CD4-positive, alpha-beta T cell treated with Interleukin-15 for 4 hours (primary cell): ENCODE data around the gene RFXANK.
A peak's percentile ranks its signal among the peaks of the same experiment; 100 is the strongest.
"Not testable (repeated sequence)": the region's sequence is repeated elsewhere in the genome, so short reads cannot be mapped to it uniquely, and the experiment has no call there.

Experiments
- DNase-seq: peaks from one replicate; pipeline ENCODE4 v3.0.0-alpha.2; 2020; ENCODE audit warnings: low spot score

The RFXANK gene

DNA sequence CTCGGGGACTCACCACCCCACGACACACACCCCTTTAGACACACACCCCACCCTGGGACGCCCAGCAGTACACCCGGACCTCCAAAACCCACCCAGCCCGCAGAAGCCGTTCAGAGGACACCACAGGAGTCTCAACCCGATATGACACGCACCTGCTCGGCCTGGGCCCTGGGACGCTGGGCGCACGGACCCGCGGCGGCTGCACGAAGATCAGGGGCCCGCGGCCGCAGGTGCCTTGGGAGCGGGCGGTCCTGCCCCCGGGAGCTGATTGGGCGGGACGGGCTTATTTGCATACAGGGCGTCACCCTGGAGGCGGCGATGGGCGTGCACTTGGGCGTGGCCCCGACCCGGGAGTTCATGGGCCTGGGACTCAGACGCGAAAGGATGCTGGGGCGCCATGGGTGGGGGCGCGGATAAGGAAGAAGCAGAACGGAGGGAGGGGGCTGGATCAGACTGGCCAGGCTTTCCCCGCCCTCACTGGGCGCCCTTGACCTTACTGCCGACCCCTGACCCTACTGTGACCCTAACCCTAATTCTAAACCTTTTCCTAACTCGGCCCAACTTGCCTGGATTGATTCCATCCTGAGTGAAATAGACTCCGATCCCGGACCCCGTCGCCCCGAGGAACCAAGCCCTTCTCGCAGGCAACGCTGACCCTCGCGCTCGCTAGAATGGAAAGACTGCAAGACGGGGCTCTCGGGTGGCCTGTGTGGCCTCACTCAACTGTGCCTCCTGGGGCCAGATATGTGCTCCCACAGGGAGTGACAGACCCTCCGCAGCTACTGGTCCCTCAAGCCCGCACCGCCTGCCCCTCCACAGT is 21.8 kb upstream of the RFXANK start, which contains the start of gene MEF2B:
Gene MEF2B, minus strand, starts transcription at position 211 of the 820 bp plus-strand sequence. CDS start 19,528 bp downstream, outside the sequence.
- DNase-seq, result peak; percentile 61

GRCh38 chr19:19170873-19171672 is 21.0 kb upstream of the RFXANK start:
- DNase-seq, result no peak

DNA sequence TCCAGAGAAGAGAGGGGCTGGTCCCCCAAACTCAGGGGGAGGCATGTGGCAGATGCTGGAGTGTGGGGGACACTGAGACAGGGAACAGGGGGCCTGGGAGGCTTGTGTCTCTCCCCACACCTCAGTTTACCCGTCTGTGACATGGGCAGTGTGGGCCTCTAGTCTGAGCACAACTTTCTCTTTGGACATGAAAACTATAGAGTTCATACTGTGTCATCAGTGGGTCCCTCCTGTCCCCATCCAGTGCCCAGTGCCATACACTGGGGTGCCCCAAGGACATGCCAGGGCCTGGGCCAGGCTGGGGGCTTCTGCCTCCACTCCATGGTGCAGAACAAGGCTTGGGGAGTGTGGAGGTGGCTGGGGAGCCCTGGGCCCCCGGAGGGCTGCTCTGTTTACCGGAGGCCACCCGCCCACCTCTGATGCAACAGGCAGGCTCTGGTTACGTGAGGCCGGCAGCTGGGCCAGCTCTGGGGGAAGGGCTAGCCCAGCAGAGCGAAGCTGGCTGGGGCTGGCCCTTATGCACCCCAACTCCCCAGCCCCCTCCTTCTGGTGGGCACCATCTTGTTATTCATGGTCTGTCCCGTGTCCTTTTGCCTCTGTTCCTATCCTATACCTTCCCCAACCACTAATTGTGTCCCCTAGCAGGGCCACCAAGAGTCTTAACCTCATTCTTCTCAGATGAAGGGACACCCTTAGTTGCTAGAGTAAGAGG is 20.1 kb upstream of the RFXANK start:
- no peak for DNase-seq

DNA sequence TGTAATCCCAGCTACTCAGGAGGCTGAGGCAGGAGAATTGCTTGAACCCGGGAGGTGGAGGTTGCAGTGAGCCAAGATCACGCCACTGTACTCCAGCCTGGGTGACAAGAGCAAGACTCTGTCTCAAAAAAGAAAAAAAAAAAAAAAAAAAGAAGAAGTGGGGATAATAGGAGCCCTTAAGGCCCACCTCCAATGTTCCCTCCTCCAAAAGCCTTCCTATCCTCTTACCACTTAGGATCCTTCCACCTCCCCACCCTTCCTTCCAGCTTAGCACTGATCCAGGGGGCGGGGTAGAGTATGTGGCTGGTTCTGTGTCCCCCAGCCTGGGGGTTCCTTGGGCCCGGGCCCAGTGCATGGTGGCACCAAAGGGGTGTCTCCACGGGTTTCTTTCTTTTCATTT is 18.8 kb upstream of the RFXANK start:
- not testable (repeated sequence) for DNase-seq

DNA sequence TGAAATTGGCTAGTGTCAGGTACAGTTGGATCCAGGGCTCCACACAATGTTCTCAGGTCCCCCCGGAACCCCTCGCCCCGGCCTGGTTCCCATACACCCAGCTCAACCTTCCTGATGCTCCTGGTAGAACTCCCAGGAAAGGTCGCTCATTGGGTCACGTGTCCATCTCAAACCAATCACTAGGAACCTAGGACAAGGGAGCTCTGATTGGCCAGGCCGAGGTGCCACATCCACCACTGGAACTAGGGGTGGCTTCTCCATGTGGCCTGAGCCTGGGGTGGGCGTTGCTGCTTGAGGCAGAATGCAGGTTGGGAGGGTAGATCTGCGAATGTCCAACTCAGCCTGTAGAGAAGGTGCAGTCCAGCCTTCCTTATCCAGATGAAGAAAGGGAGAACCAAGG is 15.1 kb upstream of the RFXANK start:
- no peak for DNase-seq

- DNase-seq, result no peak
Observed at GRCh38 chr19:19179548-19180441, 12.3 kb upstream of the RFXANK start.

- DNase-seq, result no peak
Observed at GRCh38 chr19:19181488-19181998, 10.5 kb upstream of the RFXANK start.

- DNase-seq, result peak; percentile 69
Observed at GRCh38 chr19:19185853-19186740, 6.0 kb upstream of the RFXANK start.

- no peak for DNase-seq
Observed at GRCh38 chr19:19186742-19187141, 5.3 kb upstream of the RFXANK start.

- DNase-seq, result no peak
Observed at GRCh38 chr19:19191768-19192077, 335 bp upstream of the RFXANK start.

- DNase-seq, result no peak
Observed at GRCh38 chr19:19192910-19193423, 909 bp downstream of the RFXANK start.

GRCh38 chr19:19193926-19194325 is 1.9 kb downstream of the RFXANK start:
- DNase-seq, result no peak

DNA sequence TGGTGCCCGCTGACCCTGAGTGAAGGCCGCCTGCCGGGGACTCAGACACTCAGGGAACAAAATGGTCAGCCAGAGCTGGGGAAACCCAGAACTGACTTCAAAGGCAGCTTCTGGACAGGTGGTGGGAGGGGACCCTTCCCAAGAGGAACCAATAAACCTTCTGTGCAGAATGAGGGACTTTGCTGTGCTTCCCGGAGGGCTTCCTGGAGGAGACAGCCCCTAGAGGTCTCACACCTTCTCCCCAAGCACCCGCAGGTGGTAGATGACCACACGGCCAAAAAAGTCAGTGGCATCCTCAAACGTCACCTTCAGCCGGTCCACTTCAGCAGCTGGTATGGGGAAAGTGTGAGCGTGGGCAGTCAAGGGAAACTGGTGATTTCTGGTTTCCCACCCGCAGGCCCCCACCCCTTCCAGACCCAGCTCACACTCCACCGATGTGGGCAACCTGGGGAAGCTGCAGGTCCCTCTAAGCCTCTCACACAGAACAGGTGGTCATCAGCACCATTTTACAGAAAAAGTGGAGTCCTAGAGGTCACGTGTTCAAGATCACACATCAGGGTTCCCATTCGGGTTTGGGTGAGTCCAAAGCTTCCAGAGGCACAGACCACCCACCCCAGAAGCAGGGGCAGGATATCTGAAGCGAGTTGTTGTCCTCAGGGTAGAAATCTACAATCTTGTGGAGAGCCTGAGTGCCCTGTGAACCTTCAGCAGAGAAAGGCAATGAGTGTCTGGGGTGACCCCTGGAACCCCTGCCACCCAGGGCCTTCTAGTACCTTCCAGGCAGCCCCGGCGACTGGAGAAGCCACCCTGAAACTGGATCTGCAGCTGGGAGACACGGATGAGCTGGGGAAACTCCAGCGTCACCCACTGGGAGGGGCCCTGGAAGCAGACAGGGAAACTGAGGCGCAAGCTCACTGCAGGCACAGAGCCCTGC is 9.9 kb downstream of the RFXANK start:
- DNase-seq, result no peak

DNA sequence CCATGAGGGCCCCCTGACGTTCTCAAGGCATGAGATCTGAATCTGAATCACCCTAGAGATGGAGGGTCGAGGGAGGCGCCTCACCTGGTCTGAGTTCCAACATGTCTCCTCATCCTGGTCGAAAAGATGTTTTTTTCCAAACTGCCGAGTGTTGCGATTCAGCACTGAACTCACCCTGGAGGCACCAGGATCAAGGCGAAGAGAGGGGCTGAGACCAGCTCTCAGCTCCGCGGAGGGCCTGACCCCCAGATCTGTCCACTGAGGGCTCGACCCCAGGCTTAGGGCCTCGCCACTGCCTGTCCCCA is 10.6 kb downstream of the RFXANK start:
- no peak for DNase-seq

DNA sequence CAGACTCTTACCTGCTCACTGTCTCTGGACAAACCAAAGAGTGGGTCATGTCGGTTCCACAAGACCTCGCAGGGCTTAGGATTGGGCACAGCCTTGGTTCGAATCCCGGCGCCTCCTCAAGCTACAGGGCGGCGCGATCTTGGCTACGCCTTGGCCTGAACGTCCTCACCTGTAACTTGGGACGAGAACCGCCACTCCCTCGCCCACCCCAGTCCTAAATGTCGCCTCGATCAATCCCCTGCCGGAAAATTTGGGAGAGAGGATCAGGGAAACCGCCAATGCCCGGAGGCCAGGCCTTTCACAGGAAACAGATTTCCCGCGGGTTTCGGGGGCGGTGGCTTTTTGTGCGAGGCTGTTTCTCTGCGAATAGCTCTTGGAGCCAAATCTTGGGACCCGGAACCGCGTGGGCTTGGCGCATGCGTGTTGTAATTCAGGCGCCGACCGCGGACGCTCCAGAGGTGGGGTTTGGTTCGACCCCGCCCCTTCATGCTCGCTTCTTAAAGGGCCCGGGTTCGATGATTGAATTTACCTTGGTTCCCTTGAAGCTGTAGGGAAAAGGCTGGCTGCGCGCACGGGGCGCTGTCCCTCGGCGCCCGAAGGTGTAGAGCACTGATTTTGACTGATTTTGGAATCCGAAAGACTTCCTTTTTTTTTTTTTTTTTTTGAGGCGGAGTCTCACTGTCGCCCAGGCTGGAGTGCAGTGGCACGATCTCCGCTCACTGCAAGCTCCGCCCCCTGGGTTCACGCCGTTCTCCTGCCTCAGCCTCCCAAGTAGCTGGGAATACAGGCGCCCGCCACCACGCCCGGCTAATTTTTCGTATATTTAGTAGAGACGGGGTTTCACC is 11.2 kb downstream of the RFXANK start, which contains the start of gene NR2C2AP:
Gene NR2C2AP, minus strand, starts transcription at position 403 of the 845 bp plus-strand sequence. Its CDS starts 354 bp downstream, at position 49.
- DNase-seq, result peak; percentile 92

DNA sequence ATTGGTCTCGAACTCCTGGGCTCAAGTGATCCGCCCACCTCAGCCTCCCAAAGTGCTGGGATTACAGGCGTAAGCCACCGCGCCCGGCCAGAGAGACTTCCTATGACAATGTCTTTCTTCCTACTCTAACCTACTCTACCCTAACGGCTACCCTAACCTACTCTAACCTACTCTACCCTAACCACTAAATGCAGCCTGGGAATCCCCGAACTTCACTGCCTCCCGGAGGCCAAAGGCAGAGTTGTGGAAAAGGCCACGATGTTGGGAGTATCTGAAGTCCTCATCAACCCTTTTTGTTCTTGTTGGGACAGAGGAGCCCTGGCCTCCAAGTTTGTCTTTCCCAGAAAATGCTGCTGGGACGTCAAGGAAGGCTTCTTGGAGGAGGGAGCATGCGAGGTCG is 12.1 kb downstream of the RFXANK start:
- no peak for DNase-seq

DNA sequence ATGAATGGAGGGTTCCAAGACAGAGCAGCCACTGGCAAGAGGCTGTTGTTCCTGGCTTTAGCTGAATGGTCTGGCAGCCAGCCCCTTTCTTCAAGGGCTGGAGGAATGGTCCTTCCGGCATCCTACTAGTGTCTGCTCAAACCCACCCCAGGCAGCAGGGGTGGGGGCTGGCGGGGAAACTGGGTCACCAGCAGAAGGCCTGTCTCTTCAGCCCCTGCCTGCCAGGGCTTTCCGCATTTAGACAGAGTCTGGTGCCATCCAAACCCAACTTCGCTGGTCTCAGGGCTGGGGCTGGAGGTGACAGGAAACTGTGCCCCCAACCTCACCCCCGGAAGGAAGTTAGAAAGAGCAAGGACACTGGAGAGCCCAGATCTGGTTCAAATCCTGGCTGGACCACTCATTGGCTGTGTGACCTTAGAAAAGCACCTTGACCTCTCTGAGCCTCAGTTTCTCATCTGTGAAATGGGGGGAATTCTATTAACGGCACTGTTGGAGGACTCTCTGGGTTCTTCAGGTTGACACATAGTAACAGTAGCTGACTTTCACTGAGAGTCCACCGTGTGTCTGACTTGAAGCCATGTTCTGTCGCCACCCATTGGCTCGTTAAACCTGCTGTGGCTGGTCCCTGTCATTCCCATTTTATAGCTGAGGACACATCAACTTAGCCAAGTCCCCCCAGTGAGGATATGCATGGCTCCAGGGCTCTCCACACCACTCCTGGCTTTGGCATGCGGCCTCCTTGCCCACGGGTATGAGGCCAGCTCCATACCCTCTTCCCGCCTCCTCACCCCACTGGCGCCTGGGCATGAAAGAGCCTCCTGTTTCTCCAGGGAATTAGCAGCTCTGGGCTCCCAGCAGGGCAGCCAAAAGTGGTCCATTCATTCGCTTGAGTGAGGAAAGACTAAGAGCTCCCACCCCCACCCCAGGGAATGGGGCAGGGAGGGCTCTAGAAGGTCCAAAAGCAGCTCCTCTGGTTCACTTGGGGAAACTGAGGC is 13.7 kb downstream of the RFXANK start:
- no peak for DNase-seq
